NT2/D1 (cell line): ENCODE data around the gene ADD3.

Experiments
- SUZ12 ChIP-seq: IDR thresholded peaks from 2 replicates; pipeline ENCODE4 v1.6.1; 2011; ENCODE audit not compliant: insufficient read length, insufficient read depth; ENCODE audit errors: extremely low read depth
- YY1 ChIP-seq: IDR thresholded peaks from 2 replicates; pipeline ENCODE4 v1.6.1; 2011; ENCODE audit not compliant: insufficient read length, insufficient read depth

DNA sequence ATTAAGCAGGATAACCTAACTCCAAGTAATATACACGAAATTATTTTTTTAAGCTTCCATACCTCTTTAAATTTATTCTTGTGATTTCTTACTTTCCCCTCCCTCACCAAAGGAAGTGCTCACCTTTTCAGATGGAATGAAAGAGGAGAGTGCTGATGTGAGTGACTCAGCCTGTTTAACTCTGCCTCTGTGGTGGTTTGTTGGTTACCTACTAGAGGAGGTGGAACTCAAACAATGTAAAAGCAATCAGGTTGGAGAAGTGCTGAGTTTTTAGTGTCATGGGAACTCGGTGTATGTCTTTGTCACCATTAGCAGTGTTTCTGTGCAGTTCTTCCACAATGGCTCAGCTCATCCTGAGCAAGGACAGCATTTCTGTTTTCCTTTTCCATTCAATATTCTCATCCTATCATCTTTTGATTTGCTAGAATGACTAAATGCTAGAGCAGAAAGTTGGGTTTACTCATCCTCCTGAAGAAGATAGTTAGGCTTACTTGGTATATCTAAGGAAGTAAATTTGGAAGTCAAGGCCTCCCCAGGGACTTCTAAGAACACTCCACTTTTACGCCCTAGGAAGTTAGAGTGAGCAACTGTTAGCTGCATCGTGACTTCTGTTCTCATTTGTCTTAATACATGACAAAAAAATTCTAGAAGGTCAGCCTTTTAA, 6.0 kb downstream of the ADD3 start:
- no peak for TF ChIP-seq YY1
- TF ChIP-seq SUZ12 = no peak
